Myocyte (in vitro differentiated cells): ENCODE data around the gene COL26A1. TPM values are rescaled to one million over a fixed set of nuclear protein-coding genes. Genes with fewer than 3 reads are reported as not detected.
"Not testable (repeated sequence)": the region's sequence is repeated elsewhere in the genome, so short reads cannot be mapped to it uniquely, and the experiment has no call there.

ENCODE experiments used
- DNase-seq: peaks from one replicate; pipeline ENCODE4 v3.0.0-alpha.2; 2012; ENCODE audit warnings: low read depth
- polyA plus RNA-seq: library from polyadenylated mRNA; unstranded; fragments of >200 nt; gene quantifications from one replicate; pipeline ENCODE4 v1.2.1, GENCODE V29; 2012; ENCODE audit warnings: missing spikeins
- total RNA-seq: library from RNA; depleted of rRNA; stranded (reverse); fragments of >200 nt; gene quantifications from 2 replicates; pipeline ENCODE4 v1.2.3, GENCODE V29; 2014

The COL26A1 gene
- 0.19 TPM in 1 of 2 replicates, not detected in the other for total RNA-seq
- polyA plus RNA-seq, result 0.33 TPM

DNA sequence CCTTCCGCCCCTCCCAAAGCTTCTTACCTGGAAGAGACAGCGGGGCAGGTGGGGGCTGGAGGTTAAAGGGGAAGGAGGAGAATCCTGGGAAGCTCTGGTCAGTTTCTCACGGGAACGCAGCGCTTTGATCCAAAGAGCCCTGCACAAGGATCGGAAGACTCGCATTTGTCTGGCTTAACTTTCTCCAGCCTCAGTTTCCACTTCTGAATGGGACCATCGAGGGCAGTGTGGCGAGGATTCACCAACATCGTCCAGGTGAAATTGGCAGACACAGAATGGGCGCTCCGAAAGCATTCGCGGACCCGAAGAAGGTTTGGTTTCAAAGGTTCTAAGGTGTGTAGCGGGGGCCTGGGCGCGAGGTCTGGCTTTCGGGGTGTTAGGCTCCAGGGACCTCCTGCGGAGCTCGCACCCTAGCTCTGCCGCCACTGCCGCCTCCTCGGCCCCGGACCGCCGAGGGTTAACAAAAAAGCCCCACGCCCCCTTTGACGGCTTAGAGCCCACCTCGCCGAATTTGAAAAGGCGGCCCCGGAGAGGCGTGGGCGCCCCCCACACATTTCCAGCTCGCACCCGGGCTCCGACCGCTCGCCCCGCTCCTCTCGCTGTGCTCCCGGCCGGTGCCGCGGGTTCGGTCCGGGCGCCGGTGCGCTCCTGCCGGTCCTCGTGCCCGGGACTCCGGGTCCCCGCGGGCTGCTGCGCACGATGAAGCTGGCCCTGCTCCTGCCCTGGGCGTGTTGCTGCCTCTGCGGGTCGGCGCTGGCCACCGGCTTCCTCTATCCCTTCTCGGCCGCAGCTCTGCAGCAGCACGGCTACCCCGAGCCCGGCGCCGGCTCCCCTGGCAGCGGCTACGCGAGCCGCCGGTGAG, at the start of gene COL26A1:
TSS of gene COL26A1 (plus strand) at position 542 of the 862 bp plus-strand sequence. CDS start at position 700, 158 bp downstream.
- peak; percentile 20 for DNase-seq

DNA sequence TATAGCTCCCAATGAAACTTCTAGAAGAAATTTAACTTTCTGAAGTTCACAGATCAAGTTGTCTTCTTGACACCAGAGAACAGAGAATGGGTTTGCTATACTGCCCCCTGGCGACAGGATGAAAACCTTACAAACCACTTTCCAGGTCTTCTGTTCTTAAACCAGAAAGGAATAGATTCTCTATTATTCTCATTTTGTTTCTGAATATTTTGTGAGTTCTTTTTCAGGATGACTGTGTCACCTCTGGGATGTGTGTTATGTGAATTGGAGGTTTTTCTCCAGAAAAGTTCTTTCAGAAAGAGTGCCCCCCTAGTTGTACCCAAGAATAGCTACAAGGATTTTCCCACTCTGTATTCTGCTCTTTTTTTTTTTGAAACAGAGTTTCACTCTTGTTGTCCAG, 47.3 kb upstream of the COL26A1 start:
- DNase-seq, result peak; percentile 64

GRCh38 chr7:101319401-101319800, 43.3 kb upstream of the COL26A1 start:
- DNase-seq, result peak; percentile 28

GRCh38 chr7:101321491-101322401, 40.9 kb upstream of the COL26A1 start, which contains the start of gene IFT22:
TSS of gene IFT22 (minus strand) at chr7:101321812. CDS start at chr7:101321709, 103 bp downstream.
- DNase-seq, result peak; percentile 97

DNA sequence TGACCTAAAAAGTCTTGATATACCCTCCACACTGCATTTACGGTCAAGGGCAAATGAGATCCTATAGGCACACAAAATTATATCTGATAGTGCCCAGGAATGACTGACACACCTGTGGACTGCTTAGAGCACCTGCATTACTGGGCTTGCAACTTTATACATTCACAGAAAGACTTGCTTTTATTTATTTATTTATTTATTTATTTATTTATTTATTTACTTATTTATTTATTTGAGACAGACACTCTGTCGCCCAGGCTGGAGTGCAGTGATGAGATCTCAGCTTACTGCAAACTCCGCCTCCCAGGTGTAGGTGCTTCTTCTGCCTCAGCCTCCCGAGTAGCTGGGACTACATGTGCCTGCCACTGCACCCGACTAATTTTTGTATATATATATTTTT, 34.5 kb upstream of the COL26A1 start:
- no peak for DNase-seq

DNA sequence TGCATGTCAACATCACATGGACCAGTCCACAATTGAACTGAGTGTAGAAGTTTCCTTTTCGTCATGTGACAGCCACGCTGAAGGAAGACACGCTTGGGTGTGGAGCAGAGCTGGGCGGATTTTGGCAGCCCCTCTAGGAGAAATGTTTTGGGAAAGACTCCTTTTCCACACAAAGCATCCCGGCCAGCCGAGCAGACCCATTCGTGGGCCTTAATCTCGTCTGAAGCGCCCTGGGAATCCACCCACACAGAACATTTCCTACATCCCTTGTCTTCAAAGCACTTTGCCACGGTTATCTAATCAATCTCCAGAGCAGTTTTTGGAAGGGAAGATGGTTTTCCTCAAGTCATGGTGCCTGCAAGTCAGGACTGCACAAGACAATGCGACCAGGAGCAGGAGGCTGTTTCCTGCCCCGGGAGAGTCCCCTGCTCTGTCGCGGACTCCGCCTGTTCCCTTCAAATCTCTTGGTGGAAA, 32.6 kb upstream of the COL26A1 start:
- no peak for DNase-seq

GRCh38 chr7:101332026-101332425, 30.6 kb upstream of the COL26A1 start:
- no peak for DNase-seq

DNA sequence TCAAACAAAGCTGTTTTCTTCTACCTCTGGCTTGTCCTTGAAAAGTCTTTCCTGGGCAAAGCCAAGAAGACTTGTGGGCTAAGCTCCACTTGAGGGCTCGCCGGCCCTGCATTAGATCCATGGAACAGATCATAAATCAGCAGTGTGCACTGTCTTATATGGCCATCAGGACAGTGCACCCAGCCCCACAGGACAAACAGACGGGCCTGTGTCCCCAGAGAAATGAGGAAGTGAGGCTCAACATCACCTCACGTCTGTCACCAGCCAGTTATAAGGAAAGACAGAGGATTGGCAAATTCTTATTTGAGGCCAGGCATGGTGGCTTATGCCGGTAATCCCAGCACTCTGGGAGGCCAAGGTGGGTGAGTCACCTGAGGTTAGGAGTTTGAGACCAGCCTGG, 28.8 kb upstream of the COL26A1 start:
- no peak for DNase-seq

GRCh38 chr7:101340379-101340778, 22.3 kb upstream of the COL26A1 start:
- DNase-seq, result no peak

DNA sequence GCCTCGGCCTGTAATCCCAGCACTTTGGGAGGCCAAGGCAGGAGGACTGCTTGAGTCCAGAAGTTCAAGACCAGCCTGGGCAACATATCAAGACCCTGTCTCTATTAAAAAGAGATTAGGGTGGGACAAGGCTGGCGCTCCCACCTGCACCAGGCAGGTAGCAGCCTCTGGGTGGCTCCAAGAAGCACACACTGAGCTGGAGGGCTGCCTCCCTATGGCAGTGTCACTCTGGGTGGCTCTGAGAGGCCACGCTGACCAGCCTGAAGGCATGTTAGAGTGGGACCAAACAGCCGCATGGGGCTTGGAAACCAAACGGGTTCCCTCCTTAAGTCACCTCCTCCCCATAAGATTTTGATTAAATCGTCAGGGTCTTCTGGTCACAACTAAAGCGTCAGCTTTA, 19.8 kb upstream of the COL26A1 start:
- DNase-seq, result no peak

DNA sequence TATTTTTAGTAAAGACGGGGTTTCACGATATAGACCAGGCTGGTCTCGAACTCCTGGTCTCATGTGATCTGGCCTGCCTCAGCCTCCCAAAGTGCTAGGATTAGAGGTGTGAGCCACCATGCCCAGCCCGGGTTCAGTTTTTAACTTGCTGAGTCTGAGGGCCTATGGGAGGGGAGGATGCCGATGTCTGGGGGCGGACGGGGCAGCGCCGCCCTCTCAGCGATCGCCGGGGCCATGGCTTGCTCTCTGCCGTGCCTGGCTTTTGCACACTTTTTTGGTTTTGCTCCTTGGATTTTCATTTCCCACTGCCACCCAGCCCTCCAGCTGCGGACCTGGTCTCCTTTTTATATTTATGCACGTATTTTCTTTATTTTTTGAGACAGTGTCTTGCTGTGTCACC, 15.2 kb upstream of the COL26A1 start:
- no peak for DNase-seq

DNA sequence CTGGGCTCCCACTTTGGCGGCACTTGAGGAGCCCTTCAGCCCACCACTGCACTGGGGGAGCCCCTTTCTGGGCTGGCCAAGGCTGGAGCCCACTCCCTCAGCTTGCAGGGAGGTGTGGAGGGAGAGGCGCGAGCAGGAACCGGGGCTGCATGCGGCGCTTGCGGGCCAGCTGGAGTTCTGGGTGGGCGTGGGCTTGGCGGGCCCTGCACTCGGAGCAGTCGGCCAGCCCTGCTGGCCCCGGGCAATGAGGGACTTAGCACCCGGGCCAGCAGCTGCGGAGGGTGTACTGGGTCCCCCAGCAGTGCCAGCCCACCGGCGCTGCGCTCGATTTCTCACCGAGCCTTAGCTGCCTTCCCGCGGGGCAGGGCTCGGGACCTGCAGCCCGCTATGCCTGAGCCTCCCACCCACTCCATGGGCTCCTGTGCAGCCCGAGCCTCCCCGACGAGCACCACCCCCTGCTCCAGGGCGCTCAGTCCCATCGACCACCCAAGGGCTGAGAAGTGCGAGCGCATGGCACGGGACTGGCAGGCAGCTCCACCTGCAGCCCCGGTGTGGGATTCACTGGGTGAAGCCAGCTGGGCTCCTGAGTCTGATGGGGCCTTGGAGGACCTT, 14.1 kb upstream of the COL26A1 start:
- not testable (repeated sequence) for DNase-seq

GRCh38 chr7:101349300-101349699, 13.4 kb upstream of the COL26A1 start:
- DNase-seq, result not testable (repeated sequence)

DNA sequence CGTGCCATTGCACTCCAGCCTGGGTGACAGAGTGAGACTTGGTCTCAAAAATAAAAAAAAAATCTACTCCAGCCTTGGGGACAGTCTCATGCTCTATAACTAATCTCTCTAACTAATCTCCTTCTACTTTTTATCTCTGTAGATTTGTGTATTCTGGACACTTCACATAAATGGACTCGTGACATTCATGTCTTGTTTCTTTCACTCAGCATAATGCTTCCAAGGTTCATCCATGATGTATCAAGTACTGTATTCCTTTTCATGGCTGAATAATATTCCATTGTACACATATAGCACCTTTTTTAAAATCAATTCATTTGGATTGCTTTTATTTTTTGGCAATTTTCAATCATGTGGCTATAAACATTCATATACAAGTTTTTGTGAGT, 9.8 kb upstream of the COL26A1 start:
- DNase-seq, result no peak

- no peak for DNase-seq
Observed at GRCh38 chr7:101357433-101357832, 5.2 kb upstream of the COL26A1 start.

- DNase-seq, result no peak
Observed at GRCh38 chr7:101363196-101363733, 590 bp downstream of the COL26A1 start.

- peak; percentile 73 for DNase-seq
Observed at GRCh38 chr7:101363734-101364374, 1.2 kb downstream of the COL26A1 start.

GRCh38 chr7:101365956-101366355, 3.3 kb downstream of the COL26A1 start:
- DNase-seq, result no peak

- DNase-seq, result no peak
Observed at GRCh38 chr7:101367676-101368075, 5.0 kb downstream of the COL26A1 start.

DNA sequence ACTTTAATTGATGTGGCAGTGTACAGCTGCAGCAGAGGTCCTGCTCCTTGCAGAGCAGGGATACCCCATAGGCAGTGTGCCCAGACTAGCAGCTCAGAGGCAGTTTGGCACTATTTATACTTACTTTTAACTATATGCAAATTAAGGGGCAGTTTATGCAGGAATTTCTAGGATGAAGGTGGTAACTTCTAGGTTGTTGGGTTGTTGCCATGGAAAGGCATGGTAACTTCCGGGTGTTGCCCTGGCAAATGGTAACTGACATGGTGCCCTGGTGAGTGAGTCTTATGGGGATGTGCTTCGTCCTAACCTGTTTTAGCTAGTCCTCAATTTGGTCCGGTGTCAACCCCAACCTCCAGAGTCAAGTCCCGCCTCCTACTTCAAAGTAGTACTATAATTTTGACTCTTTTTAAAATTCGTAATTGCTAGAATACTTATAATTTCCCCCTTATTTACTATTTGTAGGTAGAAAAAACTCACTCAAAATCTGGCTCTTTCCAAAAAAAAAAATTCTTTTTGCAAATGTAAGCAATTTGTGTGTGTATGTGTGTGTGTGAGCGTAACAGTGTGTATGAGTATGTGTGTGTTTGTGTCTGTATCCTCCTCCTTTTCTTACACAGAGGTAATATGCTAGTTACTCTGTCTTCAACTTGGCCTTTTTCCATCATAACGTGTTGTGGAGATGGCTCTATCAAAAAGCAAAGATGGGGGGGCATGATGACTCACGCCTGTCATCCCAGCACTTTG, 5.9 kb downstream of the COL26A1 start:
- no peak for DNase-seq
